Central memory CD4-positive, alpha-beta T cell (primary cell): ENCODE results near the gene CERS3.

Experiments used
- DNase-seq: peaks from one replicate; pipeline ENCODE4 v3.0.0; 2022

The CERS3 gene

GRCh38 chr15:100526027-100526481 lies 2.7 kb downstream of the CERS3 start:
- DNase-seq: no peak

DNA sequence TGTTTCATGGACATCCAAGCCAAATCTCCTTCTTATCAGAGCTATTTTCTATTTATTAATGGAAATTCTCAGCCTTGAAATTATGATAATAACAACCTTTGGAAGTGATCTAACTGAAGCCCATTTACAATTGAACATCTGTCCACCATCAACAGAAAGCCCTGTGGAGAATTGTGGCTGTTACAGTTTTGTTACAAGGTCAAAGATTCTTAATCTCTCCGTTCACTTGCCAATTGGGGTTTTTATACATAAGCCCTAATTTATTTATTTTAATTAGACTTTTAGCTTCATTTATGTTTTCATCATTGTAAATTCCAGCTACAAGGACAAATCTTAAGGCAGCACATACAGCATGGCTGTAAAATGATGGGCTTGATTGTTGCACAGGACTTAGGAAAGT lies 3.3 kb downstream of the CERS3 start:
- DNase-seq: no peak

- no peak for DNase-seq
Measured at GRCh38 chr15:100524326-100524725, 4.4 kb downstream of the CERS3 start.

DNA sequence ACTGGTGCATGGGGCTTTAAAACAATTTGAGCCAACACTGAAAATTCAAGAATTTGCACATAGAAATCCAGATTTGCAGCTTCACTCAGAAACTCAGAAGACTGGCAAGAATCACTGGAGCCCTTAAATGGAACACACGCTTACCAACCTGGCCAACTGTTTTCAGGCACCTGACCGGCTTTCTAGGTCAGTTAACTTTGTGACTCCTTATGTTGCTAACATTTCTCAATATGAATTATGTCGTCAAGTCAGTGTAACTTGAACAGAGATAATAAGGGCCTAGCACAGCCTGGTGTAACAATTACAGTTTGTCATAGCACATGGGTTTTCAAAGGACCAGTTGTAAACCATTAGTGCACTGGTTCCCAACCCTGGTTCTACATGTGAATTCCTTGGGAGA lies 6.8 kb downstream of the CERS3 start:
- no peak for DNase-seq

- DNase-seq: no peak
Measured at GRCh38 chr15:100520132-100520921, 8.4 kb downstream of the CERS3 start.

GRCh38 chr15:100517846-100518245 lies 10.9 kb downstream of the CERS3 start:
- DNase-seq: no peak

DNA sequence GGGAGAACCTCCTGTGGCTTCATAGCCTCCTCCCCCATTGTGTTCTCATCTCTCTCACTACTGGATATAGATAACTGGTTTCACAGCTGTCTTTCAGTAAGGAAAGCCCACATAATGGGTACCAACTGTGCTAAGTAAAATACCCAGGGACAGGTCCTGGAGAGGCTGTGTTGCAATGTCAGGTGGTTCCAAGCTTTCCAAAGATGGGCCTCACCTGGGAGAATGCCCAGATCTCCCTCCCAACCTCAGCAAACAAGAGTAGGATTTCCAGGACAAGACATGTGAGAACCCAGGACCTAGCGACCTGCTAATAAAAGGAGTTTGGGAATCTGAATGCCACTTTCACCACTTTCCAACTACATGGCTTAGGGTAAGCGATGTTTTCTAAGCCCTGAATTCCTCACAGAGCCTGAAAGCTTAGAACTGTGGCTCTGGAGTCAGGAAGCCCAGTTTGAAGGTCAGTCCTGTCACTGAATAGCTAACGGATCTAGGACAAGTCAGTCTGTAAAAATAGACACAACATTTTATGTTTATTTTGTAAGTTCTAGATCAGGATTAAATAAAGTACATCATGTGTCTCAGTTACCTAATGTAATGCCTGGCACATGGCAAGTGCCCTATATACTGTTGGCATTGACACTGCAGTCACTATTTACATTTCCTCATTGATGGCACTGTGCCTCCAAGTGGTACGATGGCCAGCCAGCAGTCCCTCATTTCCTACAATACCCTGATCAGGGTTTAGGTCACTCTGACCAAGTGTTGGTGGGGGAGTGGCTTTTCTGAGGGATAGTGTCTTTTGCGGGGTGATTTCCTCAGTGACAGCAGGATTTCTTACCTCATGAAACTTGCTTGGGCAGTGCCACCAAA lies 11.9 kb downstream of the CERS3 start:
- no peak for DNase-seq

DNA sequence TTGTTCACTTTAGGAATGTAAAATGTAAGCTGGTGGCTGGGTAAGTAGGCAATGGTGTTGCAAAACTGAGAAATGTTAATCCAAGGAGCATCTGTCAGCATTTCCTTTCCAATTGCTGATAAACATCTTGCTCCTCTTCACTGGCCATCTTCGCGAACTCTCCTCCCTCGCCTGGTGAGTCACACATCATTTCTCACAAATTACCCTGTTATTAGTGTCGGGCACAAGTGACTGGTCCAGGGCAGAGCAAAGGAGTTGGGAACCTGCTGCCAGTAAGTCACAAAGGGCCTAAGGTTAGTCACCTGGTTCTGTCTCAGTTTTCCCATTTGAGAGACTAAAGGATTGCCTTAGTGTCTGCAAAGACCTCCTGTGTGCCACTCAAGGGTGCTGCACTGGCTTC lies 13.0 kb downstream of the CERS3 start:
- DNase-seq: no peak

- DNase-seq: no peak
Measured at GRCh38 chr15:100508641-100509300, 20.0 kb downstream of the CERS3 start.

DNA sequence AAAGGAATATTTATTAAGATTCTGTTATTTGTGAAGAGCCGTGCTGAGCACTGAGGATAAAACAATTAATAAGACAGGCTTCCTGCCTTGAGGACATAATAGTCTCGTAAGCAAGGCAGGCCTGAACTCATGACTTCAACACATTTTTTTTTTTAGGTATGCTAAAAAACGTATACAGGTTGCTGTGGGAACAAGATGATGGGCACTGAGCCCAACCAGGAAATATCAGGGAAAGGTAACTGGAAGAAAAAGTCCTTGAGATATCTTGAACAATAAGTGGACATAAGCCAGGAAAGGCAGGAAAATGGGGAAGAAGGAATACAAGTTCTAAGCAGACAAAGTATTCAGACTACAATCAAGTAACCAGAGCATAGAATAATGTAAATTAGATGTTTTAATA lies 26.1 kb downstream of the CERS3 start:
- no peak for DNase-seq

DNA sequence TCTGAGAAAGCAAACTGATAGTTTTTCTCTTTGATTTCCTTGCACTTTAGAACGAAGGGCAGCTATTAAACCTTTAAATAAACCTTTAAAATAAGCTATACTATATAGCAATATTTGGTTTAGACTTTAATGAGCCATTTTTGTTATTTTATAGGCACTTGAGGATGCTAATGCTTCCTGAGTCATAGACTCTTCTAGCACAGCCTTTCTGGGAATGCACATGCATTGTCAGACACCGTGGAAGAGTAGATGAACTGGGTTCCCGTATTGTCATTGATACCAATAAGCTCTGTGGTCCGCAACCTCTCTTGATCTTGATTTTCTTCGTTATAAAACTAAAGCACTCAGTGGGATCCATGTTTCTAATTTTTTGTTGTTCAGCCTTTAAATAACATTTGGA lies 27.6 kb downstream of the CERS3 start:
- no peak for DNase-seq

- DNase-seq: no peak
Measured at GRCh38 chr15:100500226-100500990, 28.3 kb downstream of the CERS3 start.

DNA sequence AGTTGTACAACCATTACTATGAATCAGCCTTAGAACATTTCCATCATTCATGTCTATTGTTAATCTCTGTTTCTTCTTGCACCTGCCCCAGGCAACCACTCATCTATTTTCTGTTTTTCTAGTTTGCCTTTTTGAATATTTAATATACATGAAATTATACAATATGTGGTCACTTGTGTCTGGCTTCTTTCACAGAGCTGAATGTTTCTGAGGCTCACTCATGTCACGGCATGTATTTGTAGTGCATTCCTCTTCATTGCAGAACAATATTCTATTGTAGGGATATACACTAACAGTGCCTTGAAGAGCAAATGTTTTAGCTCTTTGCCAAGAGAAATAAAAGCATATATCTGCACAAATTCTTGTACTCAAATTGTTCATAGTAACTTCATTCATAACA lies 32.9 kb downstream of the CERS3 start:
- DNase-seq: no peak

GRCh38 chr15:100493213-100493612 lies 35.5 kb downstream of the CERS3 start:
- DNase-seq: no peak

GRCh38 chr15:100484443-100484842 lies 44.3 kb downstream of the CERS3 start:
- no peak for DNase-seq

DNA sequence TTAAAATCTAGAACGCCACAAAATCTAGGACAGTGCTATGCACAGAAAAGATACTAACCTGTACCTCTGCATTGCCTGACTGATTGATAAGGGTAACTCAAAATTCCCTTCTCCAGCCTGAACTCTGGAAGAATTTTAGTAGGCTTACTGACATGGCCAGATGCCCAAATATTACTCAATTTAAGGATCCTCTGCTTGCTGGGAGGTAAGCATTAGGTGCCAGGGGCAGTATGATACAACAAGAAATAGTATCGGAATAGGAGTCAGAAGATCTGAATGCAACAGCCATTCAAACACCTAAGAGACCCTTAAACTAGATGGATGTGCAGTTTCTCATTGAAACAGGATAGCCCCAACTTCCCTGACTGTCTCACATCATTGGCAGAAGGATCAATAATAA lies 45.4 kb downstream of the CERS3 start:
- no peak for DNase-seq

- DNase-seq: no peak
Measured at GRCh38 chr15:100476805-100477204, 51.9 kb downstream of the CERS3 start.

- no peak for DNase-seq
Measured at GRCh38 chr15:100472736-100473135, 56.0 kb downstream of the CERS3 start.

DNA sequence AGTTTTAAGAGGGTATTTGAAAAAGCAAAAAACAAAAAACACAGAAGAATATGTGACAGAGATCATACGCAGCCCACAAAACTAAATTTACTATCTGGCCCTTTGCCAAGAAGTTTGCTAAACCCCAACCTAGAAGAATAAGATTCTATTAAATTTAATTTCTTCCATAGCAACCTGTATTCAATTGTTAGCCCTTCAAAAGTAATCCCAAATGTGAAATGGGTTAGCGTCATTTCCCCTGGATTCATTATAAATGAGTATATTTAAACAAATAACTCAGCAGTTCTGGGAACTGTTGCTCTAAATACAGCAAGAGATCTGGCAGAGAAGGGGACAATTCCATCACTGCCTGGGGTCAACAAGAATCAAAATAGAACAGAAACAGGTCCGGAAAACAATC lies 56.8 kb downstream of the CERS3 start:
- DNase-seq: no peak

DNA sequence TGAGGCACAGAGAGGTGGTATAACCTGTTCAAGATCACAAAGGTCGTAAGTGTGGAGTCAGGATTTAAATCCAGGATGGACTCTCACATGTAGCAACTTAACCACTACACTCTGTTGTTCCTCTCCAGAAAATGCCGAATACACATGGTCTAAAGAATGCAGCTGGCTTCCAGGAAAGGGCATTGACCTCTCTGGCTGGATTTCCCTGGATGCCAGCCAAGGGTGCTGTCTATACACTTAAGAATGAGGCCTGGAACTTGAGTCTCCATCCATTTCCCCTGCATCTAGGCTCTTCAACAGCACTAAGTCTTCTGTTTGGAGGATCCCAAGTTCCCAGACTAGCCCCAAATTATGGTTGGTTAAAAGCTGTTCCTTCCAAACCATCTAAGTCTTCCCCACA lies 60.5 kb downstream of the CERS3 start:
- DNase-seq: no peak

- no peak for DNase-seq
Measured at GRCh38 chr15:100466073-100466472, 62.7 kb downstream of the CERS3 start.

GRCh38 chr15:100464888-100465287 lies 63.9 kb downstream of the CERS3 start:
- no peak for DNase-seq

- DNase-seq: no peak
Measured at GRCh38 chr15:100464256-100464655, 64.5 kb downstream of the CERS3 start.
